Measurements from ENCODE around the gene SANBR. TPM values are rescaled to one million over a fixed set of nuclear protein-coding genes. Genes with fewer than 3 reads are reported as not detected.

The SANBR gene
- total and polyA plus RNA-seq, 2 of the 13 experiments (the other 11 are each of a cell fraction or from before 2014, with no cell fraction given) = 9.8 to 20.9 TPM

GRCh38 chr2:61017003-61017555 lies 48.6 kb upstream of the SANBR start (continued):
- peak; percentile 50; the same call in 1 of the 2 replicates for TF ChIP-seq TMF1 (CRISPR knock-in tag; IDR thresholded peaks at IDR 0.05; ENCODE audit: low read depth)
- TF ChIP-seq SP1 (IDR thresholded peaks at IDR 0.05) = no peak
- TF ChIP-seq SP1 (CRISPR knock-in tag; IDR thresholded peaks at IDR 0.05) = peak; percentile 58
- no peak; the same call in 1 of the 2 replicates for TF ChIP-seq ZNF264 (CRISPR knock-in tag; IDR thresholded peaks at IDR 0.05)
- TF ChIP-seq CBFB (CRISPR knock-in tag; IDR thresholded peaks at IDR 0.05) = 0 out of 2 replicates have a peak, but pooled peaks have one; percentile 16
- peak; percentile 20; the same call in 1 of the 2 replicates for TF ChIP-seq ZMAT3 (CRISPR knock-in tag; conservative IDR thresholded peaks at IDR 0.05)
- TF ChIP-seq ZKSCAN5 (CRISPR knock-in tag; IDR thresholded peaks at IDR 0.05) = no peak
- peak; percentile 48; the same call in 1 of the 2 replicates for TF ChIP-seq ZBTB42 (CRISPR knock-in tag; IDR thresholded peaks at IDR 0.05)
- TF ChIP-seq ZNF33B (CRISPR knock-in tag; IDR thresholded peaks at IDR 0.05) = peak; percentile 82; the same call in 1 of the 2 replicates
- peak; percentile 48; the same call in 1 of the 2 replicates for TF ChIP-seq FOSL2 (CRISPR knock-in tag; IDR thresholded peaks at IDR 0.05)
- no peak for TF ChIP-seq AGO2 (optimal IDR thresholded peaks at IDR 0.05; ENCODE audit: low read depth, low read length)
- peak; percentile 46 for TF ChIP-seq ZNF572 (CRISPR knock-in tag; IDR thresholded peaks at IDR 0.05)
- TF ChIP-seq ZNF337 (CRISPR knock-in tag; IDR thresholded peaks at IDR 0.05; ENCODE audit: borderline replicate concordance, low read depth) = no peak; the same call in 1 of the 2 replicates
- TF ChIP-seq ATF6 (CRISPR knock-in tag; conservative IDR thresholded peaks at IDR 0.05) = 0 out of 2 replicates have a peak, but pooled peaks have one; percentile 77
